ENCODE data around the gene EEIG1.

The EEIG1 gene

DNA sequence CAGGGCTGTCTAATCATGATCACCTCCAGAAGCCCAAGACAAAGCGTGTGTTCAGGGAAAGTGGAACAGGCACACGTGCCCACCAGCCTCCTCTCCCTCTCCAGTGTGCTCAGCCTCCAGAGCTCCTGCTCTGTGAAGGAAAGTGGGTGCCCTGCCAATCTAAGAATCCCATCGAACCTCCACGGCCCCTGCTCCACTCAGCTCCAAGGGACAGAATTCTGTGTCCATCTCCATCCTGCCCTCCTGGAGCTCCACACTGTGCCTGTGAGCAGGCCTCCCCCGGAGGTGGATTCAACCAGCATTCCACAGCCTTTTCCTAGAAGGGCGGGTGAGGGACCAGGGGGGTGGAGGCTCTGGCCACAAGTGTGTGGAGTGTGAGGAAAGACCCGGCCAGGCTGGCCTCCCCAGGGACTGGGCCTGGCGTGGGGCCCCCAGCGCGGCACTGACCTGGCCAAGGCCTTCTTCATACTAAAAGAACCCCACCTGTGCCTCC is 6.0 kb downstream of the EEIG1 start:
- TF ChIP-seq, protein P1, sequence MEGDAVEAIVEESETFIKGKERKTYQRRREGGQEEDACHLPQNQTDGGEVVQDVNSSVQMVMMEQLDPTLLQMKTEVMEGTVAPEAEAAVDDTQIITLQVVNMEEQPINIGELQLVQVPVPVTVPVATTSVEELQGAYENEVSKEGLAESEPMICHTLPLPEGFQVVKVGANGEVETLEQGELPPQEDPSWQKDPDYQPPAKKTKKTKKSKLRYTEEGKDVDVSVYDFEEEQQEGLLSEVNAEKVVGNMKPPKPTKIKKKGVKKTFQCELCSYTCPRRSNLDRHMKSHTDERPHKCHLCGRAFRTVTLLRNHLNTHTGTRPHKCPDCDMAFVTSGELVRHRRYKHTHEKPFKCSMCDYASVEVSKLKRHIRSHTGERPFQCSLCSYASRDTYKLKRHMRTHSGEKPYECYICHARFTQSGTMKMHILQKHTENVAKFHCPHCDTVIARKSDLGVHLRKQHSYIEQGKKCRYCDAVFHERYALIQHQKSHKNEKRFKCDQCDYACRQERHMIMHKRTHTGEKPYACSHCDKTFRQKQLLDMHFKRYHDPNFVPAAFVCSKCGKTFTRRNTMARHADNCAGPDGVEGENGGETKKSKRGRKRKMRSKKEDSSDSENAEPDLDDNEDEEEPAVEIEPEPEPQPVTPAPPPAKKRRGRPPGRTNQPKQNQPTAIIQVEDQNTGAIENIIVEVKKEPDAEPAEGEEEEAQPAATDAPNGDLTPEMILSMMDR (conservative IDR thresholded peaks at IDR 0.05; ENCODE audit: low read depth, low read length), result no peak
- no peak for DNase-seq (ENCODE audit: low read depth)
- H3K4me3 ChIP-seq (ENCODE audit: low read length), result no peak overlapping the region

DNA sequence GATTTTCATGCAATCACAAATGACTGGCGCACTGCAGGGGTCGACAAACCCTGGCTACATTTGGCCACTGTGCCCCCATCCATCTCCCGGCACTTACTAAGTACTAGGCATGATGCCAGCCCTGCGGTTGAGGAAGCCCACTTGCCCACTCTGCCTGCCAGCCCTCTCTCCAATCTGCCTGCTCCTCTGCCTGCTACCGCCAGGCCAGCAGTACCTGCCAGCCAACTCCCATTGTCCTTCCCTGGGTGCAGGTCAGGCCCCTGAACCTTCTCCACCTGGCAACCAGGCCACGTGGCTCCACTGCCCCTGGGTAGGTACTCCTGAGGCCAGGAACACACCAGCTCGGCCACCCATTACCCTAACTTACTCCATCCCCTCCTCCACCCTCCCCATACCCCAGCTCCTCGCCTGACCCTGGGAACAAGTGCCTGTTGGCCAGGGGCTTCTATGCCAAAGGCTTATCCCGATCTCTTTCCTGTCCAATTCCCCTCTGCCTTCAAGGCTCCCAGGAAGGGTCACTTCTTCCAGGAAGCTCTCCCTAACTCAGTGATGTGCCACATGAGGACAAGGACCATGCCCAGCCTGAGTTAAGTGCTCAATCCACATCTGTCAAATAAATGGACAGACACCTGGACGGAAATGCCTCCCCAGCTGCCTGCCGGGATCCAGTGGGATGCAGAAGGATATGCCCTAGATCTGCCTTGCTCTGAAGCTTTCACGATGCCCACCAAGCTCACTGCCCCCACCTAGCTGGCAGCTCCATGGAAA is 6.6 kb downstream of the EEIG1 start:
- H3K4me3 ChIP-seq (ENCODE audit: low read length), result no peak overlapping the region
- TF ChIP-seq, protein P1 (conservative IDR thresholded peaks at IDR 0.05; ENCODE audit: low read depth, low read length), result no peak
- DNase-seq (ENCODE audit: low read depth), result no peak

DNA sequence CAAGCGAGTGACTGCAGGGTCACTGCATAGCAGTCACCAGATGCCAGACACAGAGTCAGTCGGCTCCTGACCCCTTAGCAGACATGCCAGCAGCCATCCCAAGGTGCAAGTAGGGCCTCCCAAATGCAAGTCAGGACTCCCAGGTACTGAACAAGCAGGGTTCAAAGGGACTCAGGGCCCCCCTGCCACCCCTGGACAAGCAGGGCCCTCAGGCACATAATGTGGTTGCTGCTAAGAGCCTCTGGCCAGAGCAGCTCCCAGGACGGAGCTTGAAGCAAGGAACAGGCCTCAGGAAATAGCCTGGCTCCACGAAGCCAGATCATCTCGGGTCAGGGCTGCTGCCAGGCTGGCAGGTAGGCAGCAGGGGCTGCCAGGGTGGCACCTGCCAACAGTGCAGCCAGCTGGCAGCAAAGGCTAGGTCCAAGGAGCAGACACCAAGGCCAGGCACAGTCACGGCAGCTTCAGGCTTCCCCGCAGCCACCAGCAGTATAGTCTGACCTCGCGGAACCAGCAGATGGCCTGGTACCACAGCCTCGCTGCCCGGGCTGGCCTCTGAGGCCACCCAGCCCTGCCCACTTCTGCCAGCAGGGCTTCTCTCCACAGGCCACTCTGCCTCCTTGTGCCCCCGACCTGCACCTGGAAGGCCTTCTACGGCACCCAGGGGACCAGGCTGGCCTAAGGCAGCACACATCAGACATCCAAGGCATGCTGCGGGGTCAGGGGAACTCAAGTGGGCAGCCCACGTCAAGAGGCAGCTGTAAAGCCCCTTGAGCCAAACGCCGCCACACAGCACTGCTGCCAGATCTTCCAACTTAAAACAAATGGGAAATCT is 7.4 kb downstream of the EEIG1 start:
- DNase-seq (ENCODE audit: low read depth), result no peak
- TF ChIP-seq, protein P1 (conservative IDR thresholded peaks at IDR 0.05; ENCODE audit: low read depth, low read length), result no peak
- no peak overlapping the region for H3K4me3 ChIP-seq (ENCODE audit: low read length)

DNA sequence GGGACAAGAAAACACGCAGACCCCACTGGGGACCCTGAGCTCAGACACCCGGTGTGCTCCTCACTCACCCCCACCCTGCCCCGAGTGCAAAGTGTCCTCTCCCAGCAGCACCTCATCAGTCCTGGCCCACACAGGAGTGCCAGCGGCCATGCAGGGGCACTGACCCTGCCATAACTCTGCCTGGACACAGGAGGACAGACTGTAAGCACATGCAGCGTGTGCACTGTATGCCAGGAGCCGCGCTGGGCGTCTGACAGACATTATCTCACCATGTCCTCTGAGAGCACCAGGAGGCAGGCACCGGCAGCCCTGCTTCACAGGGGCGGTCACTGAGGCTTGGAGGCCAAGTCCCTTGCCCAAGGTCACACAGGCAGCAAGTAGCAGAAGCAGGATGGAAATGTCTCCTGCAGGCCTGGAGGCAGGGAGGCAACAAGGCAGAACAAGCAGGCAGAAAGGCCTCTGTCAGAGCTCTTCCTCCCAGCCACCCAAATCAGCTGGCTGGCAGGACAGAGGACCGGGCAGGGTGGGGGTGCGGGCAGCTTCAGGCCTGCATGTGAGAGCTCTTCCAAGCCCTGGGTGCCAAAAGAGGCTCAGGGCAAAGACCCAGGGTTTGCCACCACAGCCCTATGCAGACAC is 8.4 kb downstream of the EEIG1 start:
- DNase-seq (ENCODE audit: low read depth), result no peak
- TF ChIP-seq, protein P1 (conservative IDR thresholded peaks at IDR 0.05; ENCODE audit: low read depth, low read length), result no peak
- H3K4me3 ChIP-seq (ENCODE audit: low read length), result no peak overlapping the region

DNA sequence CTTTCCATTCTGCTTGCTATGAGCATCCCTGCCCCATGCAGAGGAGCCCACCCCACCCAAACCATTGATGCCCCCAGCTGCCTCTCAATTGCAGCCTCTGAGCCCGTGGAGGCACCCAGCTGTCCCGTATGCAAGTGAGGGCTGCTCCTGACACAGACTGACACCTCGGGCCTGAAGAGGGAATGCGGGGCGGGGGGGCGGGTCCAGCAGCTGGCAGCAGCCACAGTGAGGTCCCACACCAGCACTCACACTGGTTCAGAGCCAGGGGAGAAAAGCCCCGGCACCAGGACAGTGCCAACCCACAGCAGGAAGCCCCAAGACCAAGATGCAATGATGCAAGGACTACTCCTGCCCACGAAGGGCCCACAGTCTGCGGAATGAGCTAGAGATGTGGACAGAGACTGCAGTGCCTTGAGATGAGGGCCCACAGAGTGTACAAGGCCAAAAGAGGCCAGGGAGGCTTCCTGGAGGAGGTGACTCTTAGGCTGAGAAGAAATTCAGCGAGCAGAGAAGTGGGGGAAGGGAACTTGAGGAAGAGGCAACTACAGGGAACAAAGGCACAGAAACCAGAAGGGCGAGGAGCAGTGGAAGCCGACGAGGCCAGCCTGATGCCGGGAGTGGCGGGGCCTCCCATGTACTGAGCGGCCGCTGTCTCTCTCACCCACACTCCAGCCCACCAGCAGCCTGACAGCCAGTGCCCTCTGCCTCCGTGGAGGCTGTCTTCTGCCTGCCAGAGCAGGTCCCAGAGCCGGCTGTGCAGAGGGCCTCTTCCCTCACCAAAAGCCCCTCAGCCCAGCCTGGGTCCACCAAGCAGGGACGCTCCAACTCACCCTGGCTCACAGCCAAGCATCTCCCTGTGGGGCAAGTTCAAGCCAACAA is 9.2 kb downstream of the EEIG1 start:
- DNase-seq (ENCODE audit: low read depth), result no peak
- TF ChIP-seq, protein P1 (conservative IDR thresholded peaks at IDR 0.05; ENCODE audit: low read depth, low read length), result no peak
- H3K4me3 ChIP-seq (ENCODE audit: low read length), result no peak overlapping the region

Data from retinal pigment epithelial cell (primary cell).